Upper lobe of left lung (tissue), 4 donors: ENCODE results near the gene FOLR3.

Experiments used
- EP300 ChIP-seq, 4 donors: sonication (generic); formaldehyde crosslinking; IDR thresholded peaks; one replicate each; pipeline ENCODE4 v1.5.1; 2017; ENCODE audit warnings: antibody characterized with exemption in 4 of 4, control low read depth in 2 of 4
- POLR2A ChIP-seq, 4 donors: fragments of 450-650 bp; IDR thresholded peaks; one replicate each; pipeline ENCODE4 v1.5.1; 2016 to 2017; ENCODE audit warnings: antibody characterized with exemption in 4 of 4, mild to moderate bottlenecking in 2 of 4
- POLR2AphosphoS5 ChIP-seq, 2 donors: sonication (generic); formaldehyde crosslinking; IDR thresholded peaks; one replicate each; pipeline ENCODE4 v1.5.1; 2017; ENCODE audit warnings: antibody characterized with exemption in 2 of 2
- TF ChIP-seq, protein P1 (sequence below), 6 experiments: fragments of 450-650 bp in 4 of 6; fragments of 200-600 bp in 2 of 6; sonication (generic) in 2 of 6; IDR thresholded peaks; one replicate each; pipeline ENCODE4 v1.5.1; 2016 to 2019; ENCODE audit warnings: antibody characterized with exemption in 6 of 6

DNA sequence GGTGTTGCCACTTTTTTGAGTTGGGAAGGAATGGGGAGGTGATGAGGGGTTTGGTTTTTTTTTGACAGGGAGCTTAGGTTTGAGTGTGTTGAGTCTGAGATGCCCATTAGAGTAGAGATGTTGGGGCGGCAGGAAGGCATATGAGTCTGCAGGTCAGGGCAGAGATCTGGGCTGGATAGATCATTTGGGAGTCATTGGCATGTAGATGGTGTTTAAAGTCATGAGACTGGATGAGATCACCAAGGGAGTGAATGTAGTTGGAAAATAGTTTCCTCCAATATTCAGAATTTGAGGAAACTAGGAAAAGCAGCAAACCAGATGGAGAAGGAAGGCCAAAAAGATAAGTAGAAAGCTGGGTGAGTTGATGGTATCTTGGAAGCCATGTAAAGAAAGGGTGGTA, 21.0 kb upstream of the FOLR3 start:
- TF ChIP-seq, protein P1, sequence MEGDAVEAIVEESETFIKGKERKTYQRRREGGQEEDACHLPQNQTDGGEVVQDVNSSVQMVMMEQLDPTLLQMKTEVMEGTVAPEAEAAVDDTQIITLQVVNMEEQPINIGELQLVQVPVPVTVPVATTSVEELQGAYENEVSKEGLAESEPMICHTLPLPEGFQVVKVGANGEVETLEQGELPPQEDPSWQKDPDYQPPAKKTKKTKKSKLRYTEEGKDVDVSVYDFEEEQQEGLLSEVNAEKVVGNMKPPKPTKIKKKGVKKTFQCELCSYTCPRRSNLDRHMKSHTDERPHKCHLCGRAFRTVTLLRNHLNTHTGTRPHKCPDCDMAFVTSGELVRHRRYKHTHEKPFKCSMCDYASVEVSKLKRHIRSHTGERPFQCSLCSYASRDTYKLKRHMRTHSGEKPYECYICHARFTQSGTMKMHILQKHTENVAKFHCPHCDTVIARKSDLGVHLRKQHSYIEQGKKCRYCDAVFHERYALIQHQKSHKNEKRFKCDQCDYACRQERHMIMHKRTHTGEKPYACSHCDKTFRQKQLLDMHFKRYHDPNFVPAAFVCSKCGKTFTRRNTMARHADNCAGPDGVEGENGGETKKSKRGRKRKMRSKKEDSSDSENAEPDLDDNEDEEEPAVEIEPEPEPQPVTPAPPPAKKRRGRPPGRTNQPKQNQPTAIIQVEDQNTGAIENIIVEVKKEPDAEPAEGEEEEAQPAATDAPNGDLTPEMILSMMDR (IDR thresholded peaks at IDR 0.05) = no peak
- TF ChIP-seq EP300 (IDR thresholded peaks at IDR 0.05) (no peak), POLR2A (IDR thresholded peaks at IDR 0.05) (no peak), POLR2AphosphoS5 (IDR thresholded peaks at IDR 0.05) (no peak)
